GM15510 (cell line): Measurements from ENCODE around the gene ST6GALNAC6.

ENCODE experiments used
- POLR2A ChIP-seq: IDR thresholded peaks from 3 replicates; pipeline ENCODE4 v1.6.1; 2011; ENCODE audit warnings: borderline replicate concordance; ENCODE audit not compliant: insufficient read length; ENCODE audit errors: extremely low read depth

The ST6GALNAC6 gene

DNA sequence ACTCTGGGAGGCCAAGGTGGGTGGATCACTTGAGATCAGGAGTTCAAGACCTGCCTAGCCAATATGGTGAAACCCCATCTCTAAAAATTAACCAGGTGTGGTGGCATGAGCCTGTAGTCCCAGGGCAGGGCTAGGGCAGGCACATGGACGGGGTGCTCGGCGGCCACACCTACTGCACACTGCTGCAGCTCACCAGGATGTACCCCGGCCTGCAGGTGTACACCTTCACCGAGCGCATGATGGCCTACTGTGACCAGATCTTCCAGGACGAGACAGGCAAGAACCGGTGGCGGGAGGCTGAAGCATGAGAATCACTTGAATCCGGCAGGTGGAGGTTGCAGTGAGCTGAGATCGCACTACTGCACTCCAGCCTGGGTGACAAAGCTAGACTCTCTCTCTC lies 14.3 kb upstream of the ST6GALNAC6 start:
- TF ChIP-seq POLR2A, result no peak

DNA sequence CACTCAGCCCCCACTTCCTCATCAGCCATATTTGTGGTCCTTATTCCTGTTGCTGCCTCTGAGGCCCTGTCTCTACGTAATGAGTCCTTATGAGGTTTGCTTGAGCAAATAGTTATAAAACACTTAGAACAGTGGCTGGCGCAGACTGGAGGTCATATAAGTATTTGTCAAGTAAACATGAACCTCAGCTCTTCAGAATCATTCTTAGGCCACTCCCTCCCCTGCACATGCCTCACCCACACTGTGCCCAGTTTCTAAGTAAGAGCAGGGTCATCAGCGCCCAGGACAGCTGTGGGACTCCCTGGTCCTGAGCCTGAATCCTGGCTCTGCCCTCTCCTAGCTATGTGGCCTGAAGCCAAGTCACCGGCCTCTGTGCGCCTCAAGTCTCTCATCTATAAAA lies 13.5 kb upstream of the ST6GALNAC6 start:
- TF ChIP-seq POLR2A, result no peak

DNA sequence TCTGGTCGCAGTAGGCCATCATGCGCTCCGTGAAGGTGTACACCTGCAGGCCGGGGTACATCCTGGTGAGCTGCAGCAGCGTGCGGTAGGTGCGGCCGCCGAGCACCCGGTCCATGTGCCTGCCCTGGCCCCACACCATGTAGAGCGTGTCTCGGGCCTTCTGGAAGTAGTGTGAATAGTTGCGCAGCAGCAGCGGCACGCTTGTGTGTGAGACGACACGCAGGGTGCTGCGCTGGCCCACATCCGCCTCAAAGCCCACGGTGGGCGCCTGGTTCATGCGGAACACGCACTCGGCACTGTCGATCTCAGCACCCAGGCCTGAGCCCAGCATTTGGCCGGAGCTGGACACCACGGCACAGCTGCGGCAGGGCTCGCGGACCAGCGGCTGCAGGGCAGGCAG lies 12.9 kb upstream of the ST6GALNAC6 start:
- TF ChIP-seq POLR2A, result no peak

DNA sequence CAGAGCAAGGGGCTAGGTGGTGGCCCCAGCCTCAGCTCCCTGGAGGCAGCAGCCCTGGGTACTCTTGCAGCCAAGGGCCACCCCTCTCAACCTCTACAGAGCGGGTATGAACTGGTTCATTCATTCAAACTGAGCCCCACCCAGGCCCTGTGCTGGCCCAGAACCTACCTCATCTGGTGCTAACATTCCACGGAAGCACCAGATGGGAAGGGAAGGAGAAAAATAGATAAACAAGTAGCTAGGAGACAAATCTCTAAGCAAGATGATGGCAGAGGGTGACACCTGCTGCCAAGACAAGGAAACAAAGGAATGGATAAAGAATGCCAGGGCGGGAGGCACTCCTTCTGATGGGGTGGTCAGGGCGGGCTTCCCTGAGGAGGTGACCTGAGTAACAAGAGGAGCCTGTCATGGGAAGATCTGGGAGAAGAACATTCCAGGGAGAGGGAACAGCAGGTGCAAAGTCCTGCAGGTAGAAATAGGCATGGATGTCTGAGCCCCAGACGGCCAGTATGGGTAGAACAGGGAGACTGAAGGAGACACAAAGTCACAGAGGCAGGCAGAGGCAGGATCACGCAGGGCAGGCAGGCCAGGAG lies 11.3 kb upstream of the ST6GALNAC6 start:
- no peak for TF ChIP-seq POLR2A

DNA sequence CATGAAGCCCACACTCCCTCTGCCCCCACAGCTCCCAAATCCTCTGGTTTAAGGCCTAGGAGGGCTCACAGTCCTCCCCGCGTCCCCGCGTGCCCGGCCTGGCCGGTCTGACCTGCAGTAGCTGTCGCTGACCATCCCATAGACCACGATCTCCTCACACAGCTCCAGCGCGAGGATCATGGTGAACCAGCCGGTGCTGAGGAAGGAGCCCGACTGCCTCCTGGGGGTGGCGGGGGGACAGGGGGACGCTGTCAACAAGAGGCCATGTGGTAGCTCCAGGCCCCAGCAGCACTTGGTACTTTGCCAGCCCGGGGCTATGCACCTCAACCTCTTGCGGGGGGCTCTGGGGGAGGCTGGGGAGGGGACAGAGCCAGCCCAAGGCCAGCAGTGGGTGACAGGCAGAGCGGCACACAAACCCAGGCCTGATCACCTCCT lies 10.5 kb upstream of the ST6GALNAC6 start:
- no peak for TF ChIP-seq POLR2A

DNA sequence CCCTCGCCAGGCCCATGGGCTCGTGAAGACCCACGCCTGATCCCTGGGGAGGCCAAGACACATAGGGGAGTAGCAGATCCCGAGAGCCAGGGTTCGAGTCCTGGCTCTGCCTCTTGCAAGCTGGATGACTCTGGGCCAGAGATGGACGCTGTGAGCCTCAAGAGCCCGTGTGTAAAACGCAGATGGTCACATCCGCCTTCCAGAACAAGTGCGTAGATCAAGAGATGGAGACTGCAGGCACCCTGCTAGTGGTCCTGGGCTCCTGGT lies 9.2 kb upstream of the ST6GALNAC6 start:
- no peak for TF ChIP-seq POLR2A

DNA sequence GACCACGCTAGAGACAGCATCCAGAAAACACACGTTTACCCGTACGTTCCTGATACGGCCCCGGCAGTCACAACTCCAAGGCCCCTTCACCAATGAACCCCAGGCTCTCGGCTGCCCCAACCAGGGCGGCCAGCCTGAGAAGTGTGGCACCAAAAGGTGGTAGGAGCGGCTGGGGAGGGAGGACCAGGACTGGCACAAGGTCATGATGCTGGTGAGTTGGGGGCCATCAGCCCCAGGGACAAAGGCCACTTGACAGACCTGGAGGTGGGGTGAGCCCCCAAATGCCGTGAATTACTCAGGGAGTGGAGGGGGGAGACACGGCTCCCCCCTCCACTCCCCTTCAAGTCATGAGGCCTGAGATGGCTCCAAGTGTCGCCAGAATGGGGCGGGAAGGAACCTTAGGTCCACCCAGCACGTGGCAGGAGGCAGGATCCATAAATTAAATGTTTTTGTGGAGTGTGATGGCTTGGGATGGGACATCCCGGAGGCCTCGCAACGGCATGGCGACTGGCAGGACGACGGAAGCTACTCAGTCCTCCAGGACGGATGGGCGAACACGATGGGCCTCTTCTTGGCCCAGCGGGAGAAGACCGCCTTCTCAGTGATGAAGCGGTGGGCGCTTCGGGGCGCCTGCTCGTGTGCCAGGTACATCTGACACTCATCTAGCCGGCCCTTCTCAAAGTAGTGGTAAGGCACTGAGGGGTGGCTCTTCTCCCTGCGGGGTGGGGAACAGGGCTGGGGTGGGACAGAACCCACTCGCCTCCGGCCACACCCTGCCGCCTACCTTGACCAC lies 8.7 kb upstream of the ST6GALNAC6 start:
- TF ChIP-seq POLR2A, result no peak

DNA sequence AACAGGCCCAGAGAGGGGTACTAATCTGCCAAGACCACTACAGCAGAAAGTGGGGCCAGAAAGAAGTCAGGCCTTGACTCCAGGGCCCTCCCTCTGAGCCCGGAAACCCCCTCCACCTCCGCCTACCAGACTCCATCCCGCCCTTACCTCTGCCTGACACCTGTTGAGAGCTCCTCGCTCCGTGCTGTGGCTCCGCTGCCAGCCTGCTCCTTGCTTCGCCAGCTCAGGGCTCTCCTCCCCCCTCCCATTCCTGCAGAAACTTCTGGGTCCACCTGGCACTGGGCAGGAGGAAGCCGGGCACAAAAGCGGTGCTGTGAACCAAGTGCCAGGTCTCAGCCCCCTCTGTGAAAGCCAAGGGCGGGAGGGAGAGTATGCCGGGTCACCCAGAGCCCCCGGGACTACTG lies 6.4 kb upstream of the ST6GALNAC6 start:
- TF ChIP-seq POLR2A, result no peak

DNA sequence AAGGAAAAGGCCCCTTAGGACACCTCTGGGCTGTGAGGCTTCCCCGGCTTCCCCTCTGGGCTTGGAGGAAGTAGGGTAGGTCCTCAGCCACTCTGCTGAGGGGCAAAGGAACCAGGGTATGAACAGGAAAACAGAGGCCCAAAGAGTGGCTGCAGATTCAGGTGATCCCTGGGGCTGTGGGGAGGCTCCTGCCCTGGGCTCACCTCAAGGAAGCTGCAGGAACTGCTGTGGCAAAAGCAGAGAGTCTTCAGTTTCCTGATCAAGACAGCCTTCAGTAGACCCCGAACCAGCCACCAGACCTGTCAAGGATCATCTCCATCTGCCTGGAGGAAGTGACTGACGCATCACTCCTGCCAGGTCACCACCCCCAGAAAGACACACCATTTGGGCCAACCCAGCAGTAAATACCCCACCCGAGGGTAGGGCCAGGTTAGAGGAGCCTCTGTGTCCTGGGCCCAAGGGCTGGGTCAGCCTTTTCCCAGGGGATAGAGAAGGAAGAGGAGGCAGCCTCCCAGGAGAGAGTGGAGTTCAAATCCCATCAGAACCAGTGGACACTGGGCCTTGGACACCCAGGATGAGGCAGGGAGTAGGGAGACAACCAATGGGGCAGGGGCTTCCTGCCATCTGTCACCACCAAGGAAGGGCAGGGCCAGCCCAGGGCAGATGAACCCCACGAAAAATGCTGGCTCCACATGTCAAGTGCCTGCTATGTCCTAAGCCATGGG lies 5.8 kb upstream of the ST6GALNAC6 start:
- TF ChIP-seq POLR2A, result peak; percentile 29

DNA sequence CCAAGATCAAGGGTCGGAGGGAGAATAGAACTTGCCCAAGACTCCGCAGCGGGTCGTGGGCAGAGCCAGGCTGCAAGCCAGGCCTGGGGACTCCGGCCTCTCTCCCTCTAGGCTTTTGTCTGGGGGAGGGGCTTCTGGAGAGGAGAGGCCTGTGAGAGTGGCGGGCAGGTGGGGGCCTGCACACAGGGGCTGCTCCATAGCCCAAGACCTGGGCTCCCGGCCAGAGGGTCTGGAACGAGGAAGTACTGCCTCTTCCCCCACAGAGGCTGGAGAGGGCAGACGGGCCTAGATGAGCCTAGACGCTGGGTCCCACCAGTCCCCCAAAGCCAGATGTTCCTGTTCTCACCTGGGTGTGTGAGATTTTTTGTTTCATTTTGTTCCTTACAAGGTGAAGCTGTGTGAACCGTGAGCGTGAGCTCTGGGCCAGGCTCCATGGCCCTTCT lies 5.2 kb upstream of the ST6GALNAC6 start:
- no peak for TF ChIP-seq POLR2A

DNA sequence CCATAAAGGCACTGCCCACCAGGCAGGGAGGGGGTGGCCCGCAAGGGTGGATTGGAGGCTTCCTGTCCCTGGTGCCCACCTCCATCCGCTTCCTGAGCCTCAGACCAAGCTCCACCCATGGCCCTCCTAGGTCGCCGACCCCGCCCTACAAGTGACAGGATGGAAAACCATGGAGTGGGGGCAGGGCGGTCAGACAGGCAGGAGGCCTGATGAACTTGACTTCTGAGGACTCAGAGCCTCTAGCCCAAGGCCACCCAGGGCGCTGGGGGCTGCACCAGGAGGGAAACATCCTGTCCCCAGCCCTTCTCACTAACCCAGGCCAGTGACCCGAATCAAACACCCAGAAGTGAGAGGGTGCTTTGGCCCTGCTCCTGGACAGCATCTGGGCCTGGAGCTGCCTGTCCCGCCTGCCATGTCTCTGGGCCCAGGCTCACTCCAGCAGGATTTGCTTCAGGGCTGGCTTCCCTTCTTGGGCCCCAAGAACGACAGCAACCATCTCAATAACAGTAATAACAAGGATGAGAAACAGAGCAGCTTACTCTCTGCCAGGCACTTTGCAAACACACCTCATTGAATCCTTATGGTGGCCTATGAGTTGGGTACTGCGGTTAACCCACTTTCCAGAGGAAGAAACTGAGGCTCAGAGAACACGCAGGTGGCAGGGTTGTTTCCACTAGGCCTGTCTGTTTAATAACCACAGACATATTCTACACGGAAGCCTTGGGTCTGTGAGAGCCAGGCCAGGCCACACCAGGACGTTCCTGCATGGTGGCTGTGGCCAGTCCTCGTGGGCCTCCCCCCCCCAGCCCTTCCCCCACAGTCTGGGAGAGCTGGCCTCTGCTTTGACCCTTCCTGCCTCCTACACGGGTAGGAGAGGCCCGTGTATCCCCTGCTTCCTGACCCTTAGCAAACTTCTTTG lies 4.4 kb upstream of the ST6GALNAC6 start:
- TF ChIP-seq POLR2A, result peak; percentile 47

DNA sequence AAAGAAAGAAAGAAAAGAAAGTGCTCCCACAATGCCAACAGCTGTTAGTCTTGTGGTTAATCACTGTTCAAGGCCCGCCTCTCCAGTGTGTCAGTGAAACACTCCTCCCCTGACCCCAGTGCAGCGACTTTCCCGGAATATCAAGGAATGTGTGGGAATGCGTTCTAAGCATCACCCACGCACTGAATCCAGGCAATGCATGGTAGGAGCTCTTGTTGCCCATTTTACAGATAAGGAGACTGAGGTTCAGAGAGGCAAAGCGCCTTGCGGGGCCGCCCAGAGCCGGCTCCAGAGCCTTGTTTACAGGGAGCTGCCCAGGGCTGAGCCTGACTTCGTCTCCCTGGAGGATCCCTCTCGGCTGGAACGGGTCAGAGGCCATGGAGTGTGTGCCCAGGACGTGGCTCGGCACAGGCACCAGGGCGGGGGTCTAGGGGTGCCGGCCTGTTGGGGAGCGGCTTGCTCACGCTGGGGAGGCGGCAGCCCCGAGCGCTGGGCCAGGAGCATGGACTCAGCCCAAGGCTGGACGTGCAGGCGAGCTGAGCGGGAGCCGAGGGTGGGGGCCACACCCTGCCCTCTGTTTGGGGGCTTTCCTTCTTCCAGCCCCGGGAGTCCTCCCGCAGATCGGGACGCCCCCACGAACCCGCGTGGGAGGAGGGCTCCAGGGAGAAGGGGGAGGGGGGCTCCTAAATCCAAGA lies 823 bp downstream of the ST6GALNAC6 start:
- TF ChIP-seq POLR2A, result no peak

DNA sequence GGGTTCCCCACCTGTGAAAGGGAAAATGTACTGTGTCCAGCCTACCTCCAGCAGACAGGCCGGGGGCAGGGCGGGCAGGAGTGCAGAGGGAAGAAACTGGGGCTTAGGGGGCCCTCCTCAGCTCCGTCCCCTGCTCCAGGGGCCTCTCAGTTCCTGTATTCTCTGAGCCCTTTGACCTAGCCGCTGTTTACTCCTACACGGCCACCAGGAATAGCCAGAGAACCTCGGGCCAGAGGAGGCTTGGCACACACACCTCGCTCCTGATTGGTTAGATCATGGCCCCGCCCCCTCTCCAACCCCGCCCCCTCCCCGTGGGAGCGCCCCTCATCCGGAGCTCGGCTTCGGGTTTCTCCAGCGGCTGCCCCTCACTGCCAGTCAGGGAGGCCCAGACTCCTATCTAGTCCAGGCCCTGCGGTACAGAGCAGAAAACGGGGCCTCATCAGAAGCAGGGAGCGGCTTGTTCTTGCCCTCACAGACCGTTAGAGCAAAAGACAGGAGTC lies 2.2 kb downstream of the ST6GALNAC6 start:
- TF ChIP-seq POLR2A, result no peak
